Astrocyte (in vitro differentiated cells and primary cell): ENCODE data around the gene SLC36A2. TPM values are rescaled to one million over a fixed set of nuclear protein-coding genes. Genes with fewer than 3 reads are reported as not detected.

Experiments
- DNase-seq: peaks from one replicate; pipeline ENCODE4 v3.0.0-alpha.2; 2010; ENCODE audit warnings: low read depth
- FAIRE-seq: peaks from 2 replicates; lab custom pipeline; 2011; peaks lifted over from hg19 to GRCh38; lab: Jason Lieb, UNC
- H2AFZ ChIP-seq: 2 replicates; pipeline ENCODE4 v1.6.0; 2012; ENCODE audit warnings: low read depth, low read length, inconsistent platforms
- H3K27ac ChIP-seq: 2 replicates; pipeline ENCODE4 v1.5.1; 2011; ENCODE audit warnings: low read depth, low read length, inconsistent platforms
- H3K27me3 ChIP-seq: 2 replicates; pipeline ENCODE4 v1.6.0; 2011; ENCODE audit warnings: low read length, inconsistent platforms; ENCODE audit not compliant: insufficient read depth
- H3K36me3 ChIP-seq: 2 replicates; pipeline ENCODE4 v1.5.1; 2011; ENCODE audit warnings: low read length, inconsistent platforms; ENCODE audit not compliant: insufficient read depth
- H3K4me1 ChIP-seq: 2 replicates; pipeline ENCODE4 v1.5.1; 2011; ENCODE audit warnings: low read length, inconsistent platforms; ENCODE audit not compliant: insufficient read depth
- H3K4me2 ChIP-seq: 2 replicates; pipeline ENCODE4 v1.6.0; 2012; ENCODE audit warnings: low read length, inconsistent platforms
- H3K4me3 ChIP-seq: 2 replicates; pipeline ENCODE4 v1.5.1; 2011; ENCODE audit warnings: low read depth, mild to moderate bottlenecking, low read length, inconsistent platforms; ENCODE audit not compliant: insufficient read depth
- H3K79me2 ChIP-seq: 2 replicates; pipeline ENCODE4 v1.6.0; 2012; ENCODE audit warnings: mild to moderate bottlenecking, low read length, inconsistent platforms; ENCODE audit not compliant: insufficient read depth
- H3K9ac ChIP-seq: 2 replicates; pipeline ENCODE4 v1.6.0; 2012; ENCODE audit warnings: mild to moderate bottlenecking, low read length, inconsistent platforms
- H3K9me3 ChIP-seq: 2 replicates; pipeline ENCODE4 v1.5.1; 2012; ENCODE audit warnings: low read depth, mild to moderate bottlenecking, low read length, inconsistent platforms; ENCODE audit not compliant: insufficient read depth
- H4K20me1 ChIP-seq: 2 replicates; pipeline ENCODE4 v1.6.0; 2012; ENCODE audit warnings: low read length, inconsistent platforms; ENCODE audit not compliant: insufficient read depth
- H3K27ac Mint-ChIP-seq: one replicate; pipeline ENCODE4 v1.8.0; 2021; ENCODE audit warnings: mild to moderate bottlenecking, mixed read lengths; ENCODE audit not compliant: unreplicated experiment
- H3K27me3 Mint-ChIP-seq: one replicate; pipeline ENCODE4 v1.8.0; 2021; ENCODE audit warnings: low read depth, mixed read lengths; ENCODE audit not compliant: unreplicated experiment
- H3K36me3 Mint-ChIP-seq: one replicate; pipeline ENCODE4 v1.8.0; 2021; ENCODE audit warnings: low read depth, mixed read lengths; ENCODE audit not compliant: unreplicated experiment
- H3K4me1 Mint-ChIP-seq: one replicate; pipeline ENCODE4 v1.8.0; 2021; ENCODE audit warnings: low read depth, mixed read lengths; ENCODE audit not compliant: unreplicated experiment
- H3K4me3 Mint-ChIP-seq: one replicate; pipeline ENCODE4 v1.8.0; 2021; ENCODE audit warnings: mild to moderate bottlenecking, moderate library complexity, mixed read lengths; ENCODE audit not compliant: unreplicated experiment
- H3K9me3 Mint-ChIP-seq: one replicate; pipeline ENCODE4 v1.8.0; 2021; ENCODE audit warnings: mild to moderate bottlenecking, mixed read lengths; ENCODE audit not compliant: unreplicated experiment
- CTCF ChIP-seq: IDR thresholded peaks from 2 replicates; pipeline ENCODE4 v1.5.1; 2011; ENCODE audit warnings: low read depth, mild to moderate bottlenecking, inconsistent platforms, low read length, moderate library complexity; ENCODE audit not compliant: insufficient read depth
- EZH2 ChIP-seq: IDR thresholded peaks from 2 replicates; pipeline ENCODE4 v1.6.1; 2012; ENCODE audit warnings: mild to moderate bottlenecking, low read length, inconsistent platforms; ENCODE audit not compliant: insufficient read depth
- total RNA-seq: library from RNA; stranded (reverse); gene quantifications from 2 replicates; pipeline ENCODE4 v1.2.1, GENCODE V29; 2021

SLC36A2 gene
- total RNA-seq, 1 donor from 2014 or later: not detected

GRCh38 chr5:151285683-151286082 is 61.7 kb downstream of the SLC36A2 start:
- H3K79me2 ChIP-seq: no peaks in the 10 kb centered on the region

GRCh38 chr5:151284392-151284967 is 62.9 kb downstream of the SLC36A2 start:
- no peaks in the 10 kb centered on the region for H3K4me1 Mint-ChIP-seq
- Histone ChIP-seq H3K4me2 (no peak overlapping the region), H3K36me3 (no peaks in the 10 kb centered on the region), H2AFZ (no peak overlapping the region), H3K27ac (no peak overlapping the region), H3K4me3 (no peak overlapping the region), H3K9me3 (no peaks in the 10 kb centered on the region), H4K20me1 (no peaks in the 10 kb centered on the region), H3K4me1 (no peaks in the 10 kb centered on the region), H3K79me2 (no peaks in the 10 kb centered on the region), H3K9ac (no peak overlapping the region), H3K27me3 (peaks cover under 1% of the 10 kb centered on the region)
- H3K36me3 Mint-ChIP-seq: no peaks in the 10 kb centered on the region
- no peak overlapping the region for H3K27ac Mint-ChIP-seq
- DNase-seq (no peak), FAIRE-seq (no peak)
- H3K4me3 Mint-ChIP-seq: no peak overlapping the region
- H3K27me3 Mint-ChIP-seq: peaks cover 7% of the 10 kb centered on the region
- H3K9me3 Mint-ChIP-seq: no peaks in the 10 kb centered on the region
- TF ChIP-seq EZH2 (no peak), CTCF (peak; percentile 5)

More at GRCh38 chr5:151285683-151286082, 61.7 kb downstream of the SLC36A2 start:
- Histone ChIP-seq H3K4me2 (no peak overlapping the region), H3K9me3 (no peaks in the 10 kb centered on the region), H3K27ac (no peak overlapping the region), H3K4me1 (no peaks in the 10 kb centered on the region), H2AFZ (no peak overlapping the region), H3K4me3 (no peak overlapping the region), H3K9ac (no peak overlapping the region), H3K27me3 (no peaks in the 10 kb centered on the region), H4K20me1 (no peaks in the 10 kb centered on the region), H3K36me3 (no peaks in the 10 kb centered on the region)
- Mint-ChIP-seq H3K4me1 (no peaks in the 10 kb centered on the region), H3K9me3 (no peaks in the 10 kb centered on the region), H3K27me3 (peaks cover 7% of the 10 kb centered on the region), H3K27ac (no peak overlapping the region), H3K4me3 (no peak overlapping the region), H3K36me3 (no peaks in the 10 kb centered on the region)
- FAIRE-seq (no peak), DNase-seq (no peak)
- TF ChIP-seq CTCF (no peak), EZH2 (no peak)

GRCh38 chr5:151283120-151283825 is 64.1 kb downstream of the SLC36A2 start:
- H3K79me2 ChIP-seq: no peaks in the 10 kb centered on the region
- H2AFZ ChIP-seq: no peak overlapping the region
- Mint-ChIP-seq H3K4me3 (no peak overlapping the region), H3K9me3 (no peaks in the 10 kb centered on the region), H3K27me3 (peaks cover 7% of the 10 kb centered on the region), H3K4me1 (no peaks in the 10 kb centered on the region), H3K27ac (no peak overlapping the region), H3K36me3 (no peaks in the 10 kb centered on the region)
- no peaks in the 10 kb centered on the region for H3K9me3 ChIP-seq
- DNase-seq: no peak
- no peak overlapping the region for H3K9ac ChIP-seq
- TF ChIP-seq CTCF (no peak), EZH2 (no peak)
- H3K4me1 ChIP-seq: no peaks in the 10 kb centered on the region
- no peak overlapping the region for H3K27ac ChIP-seq
- H3K4me3 ChIP-seq: no peak overlapping the region
- no peak for FAIRE-seq
- H3K4me2 ChIP-seq: no peak overlapping the region
- no peaks in the 10 kb centered on the region for H3K36me3 ChIP-seq
- H4K20me1 ChIP-seq: no peaks in the 10 kb centered on the region
- peaks cover 3% of the 10 kb centered on the region for H3K27me3 ChIP-seq
